ENCODE data around the gene TSHZ2. TPM values are rescaled to one million over a fixed set of nuclear protein-coding genes. Genes with fewer than 3 reads are reported as not detected.

TSHZ2 gene
- total RNA-seq, 1 donor from 2014 or later, result 1.2 TPM

DNA sequence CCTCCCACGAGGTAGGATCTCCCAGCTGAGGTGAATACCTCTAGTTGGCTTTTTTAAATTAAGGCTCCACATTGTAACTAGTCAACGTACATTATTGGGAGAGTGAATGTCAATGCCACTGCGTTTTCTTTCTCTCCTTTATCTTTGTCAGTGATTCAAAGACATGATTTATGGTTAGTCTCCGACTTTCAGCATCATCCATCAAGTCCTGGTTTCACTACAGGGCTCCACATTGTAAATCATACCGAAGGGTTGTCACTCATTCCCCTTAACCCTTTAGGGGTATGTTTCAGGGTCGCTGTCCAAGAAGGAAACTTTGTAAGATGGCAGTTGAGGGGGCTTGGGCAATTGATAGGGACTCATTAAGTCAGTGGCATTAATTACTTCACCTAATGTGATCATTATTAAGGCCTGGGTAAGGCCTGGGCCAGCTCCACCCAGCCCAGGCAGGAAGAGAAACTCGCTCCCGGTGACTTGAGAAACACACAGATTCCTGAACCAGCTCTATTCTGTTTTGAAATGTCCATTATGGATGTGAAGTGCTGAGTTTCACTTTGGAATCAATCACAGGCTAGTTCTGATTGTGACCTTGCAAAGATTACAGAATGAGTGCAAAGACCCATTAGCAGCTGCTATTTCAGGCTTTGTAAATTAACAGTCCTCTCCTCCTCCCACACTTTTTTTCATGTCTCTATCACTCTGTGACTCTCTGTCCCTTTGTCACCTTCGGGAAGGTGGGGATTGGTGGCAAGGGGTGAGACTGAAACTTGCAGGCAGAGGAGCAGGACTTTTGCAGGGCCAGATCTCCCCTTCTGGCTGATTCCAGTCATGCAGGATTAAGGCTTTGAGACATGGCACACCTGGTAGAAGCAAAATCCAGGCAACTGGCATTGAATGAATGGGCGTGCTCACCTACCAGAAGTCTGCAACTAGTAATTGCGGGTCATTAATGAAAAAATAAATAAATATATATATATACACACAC, 222.4 kb downstream of the TSHZ2 start:
- Histone ChIP-seq H3K9me3 (ENCODE audit: insufficient read depth, low read depth, low read length) (no peaks in the 10 kb centered on the region), H3K79me2 (ENCODE audit: insufficient read depth, low read length) (no peaks in the 10 kb centered on the region), H3K4me3 (ENCODE audit: insufficient read depth, low read depth, low read length) (no peak overlapping the region), H4K20me1 (ENCODE audit: insufficient read depth, low read length) (no peaks in the 10 kb centered on the region), H3K27ac (ENCODE audit: low read depth, low read length) (no peak overlapping the region), H3K27me3 (ENCODE audit: insufficient read depth, low read length) (no peaks in the 10 kb centered on the region), H3K4me1 (ENCODE audit: insufficient read depth, low read length) (no peaks in the 10 kb centered on the region), H3K36me3 (ENCODE audit: insufficient read depth, low read length) (no peaks in the 10 kb centered on the region), H3K4me2 (ENCODE audit: low read length) (no peak overlapping the region), H3K9ac (ENCODE audit: low read length) (no peak overlapping the region), H2AFZ (ENCODE audit: low read depth, low read length) (no peak overlapping the region)
- H3K27ac Mint-ChIP-seq (ENCODE audit: unreplicated experiment), result no peak overlapping the region
- peaks cover 7% of the 10 kb centered on the region for H3K27me3 Mint-ChIP-seq (ENCODE audit: low read depth, unreplicated experiment)
- no peak overlapping the region for H3K4me3 Mint-ChIP-seq (ENCODE audit: unreplicated experiment)
- no peaks in the 10 kb centered on the region for H3K9me3 Mint-ChIP-seq (ENCODE audit: unreplicated experiment)
- H3K36me3 Mint-ChIP-seq (ENCODE audit: low read depth, unreplicated experiment), result no peaks in the 10 kb centered on the region
- FAIRE-seq (no peak), DNase-seq (ENCODE audit: low read depth) (no peak)
- H3K4me1 Mint-ChIP-seq (ENCODE audit: low read depth, unreplicated experiment), result no peaks in the 10 kb centered on the region
- TF ChIP-seq, protein P1, sequence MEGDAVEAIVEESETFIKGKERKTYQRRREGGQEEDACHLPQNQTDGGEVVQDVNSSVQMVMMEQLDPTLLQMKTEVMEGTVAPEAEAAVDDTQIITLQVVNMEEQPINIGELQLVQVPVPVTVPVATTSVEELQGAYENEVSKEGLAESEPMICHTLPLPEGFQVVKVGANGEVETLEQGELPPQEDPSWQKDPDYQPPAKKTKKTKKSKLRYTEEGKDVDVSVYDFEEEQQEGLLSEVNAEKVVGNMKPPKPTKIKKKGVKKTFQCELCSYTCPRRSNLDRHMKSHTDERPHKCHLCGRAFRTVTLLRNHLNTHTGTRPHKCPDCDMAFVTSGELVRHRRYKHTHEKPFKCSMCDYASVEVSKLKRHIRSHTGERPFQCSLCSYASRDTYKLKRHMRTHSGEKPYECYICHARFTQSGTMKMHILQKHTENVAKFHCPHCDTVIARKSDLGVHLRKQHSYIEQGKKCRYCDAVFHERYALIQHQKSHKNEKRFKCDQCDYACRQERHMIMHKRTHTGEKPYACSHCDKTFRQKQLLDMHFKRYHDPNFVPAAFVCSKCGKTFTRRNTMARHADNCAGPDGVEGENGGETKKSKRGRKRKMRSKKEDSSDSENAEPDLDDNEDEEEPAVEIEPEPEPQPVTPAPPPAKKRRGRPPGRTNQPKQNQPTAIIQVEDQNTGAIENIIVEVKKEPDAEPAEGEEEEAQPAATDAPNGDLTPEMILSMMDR (IDR thresholded peaks at IDR 0.05; ENCODE audit: insufficient read depth, low read depth, low read length), result no peak
- TF ChIP-seq EZH2 (IDR thresholded peaks at IDR 0.05; ENCODE audit: insufficient read depth, low read length), result no peak

DNA sequence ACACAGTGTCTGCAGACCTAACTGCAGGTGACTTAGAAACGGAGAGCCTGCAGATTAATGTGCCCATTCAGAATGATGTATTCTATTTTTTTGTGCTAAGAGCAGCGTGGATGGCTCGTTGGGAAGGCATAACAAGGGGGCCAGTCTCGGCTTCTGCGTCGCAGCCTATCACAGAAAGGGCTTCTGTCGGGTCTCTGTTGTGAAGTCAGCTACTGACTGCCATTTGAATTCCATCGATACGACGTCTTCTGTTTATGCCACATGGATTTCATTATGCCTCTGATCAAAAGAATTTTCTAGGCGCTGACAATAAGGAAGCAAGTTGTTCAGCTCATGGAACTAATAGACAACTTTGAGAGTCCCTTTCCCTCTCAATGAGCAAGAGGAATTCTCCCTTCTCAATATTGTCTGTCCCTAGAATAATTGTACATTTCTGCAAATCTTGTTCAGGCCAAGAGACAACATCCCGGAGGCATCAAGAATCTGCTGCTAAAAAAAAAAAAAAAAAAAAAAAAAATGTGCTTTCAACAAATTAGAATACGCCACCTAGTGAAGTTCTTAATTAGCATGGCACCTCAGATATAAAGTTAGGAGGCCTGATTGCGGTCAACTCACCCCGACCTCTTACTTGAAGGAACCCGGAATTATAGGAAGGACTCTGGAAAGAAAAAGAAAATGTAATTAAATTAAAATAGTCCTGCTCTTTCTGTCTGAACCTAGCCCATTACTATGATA, 223.9 kb downstream of the TSHZ2 start:
- Mint-ChIP-seq H3K4me1 (ENCODE audit: low read depth, unreplicated experiment) (no peaks in the 10 kb centered on the region), H3K27me3 (ENCODE audit: low read depth, unreplicated experiment) (peaks cover 7% of the 10 kb centered on the region), H3K27ac (ENCODE audit: unreplicated experiment) (no peak overlapping the region), H3K9me3 (ENCODE audit: unreplicated experiment) (no peaks in the 10 kb centered on the region), H3K4me3 (ENCODE audit: unreplicated experiment) (no peak overlapping the region), H3K36me3 (ENCODE audit: low read depth, unreplicated experiment) (no peaks in the 10 kb centered on the region)
- peak; percentile 31 for DNase-seq (ENCODE audit: low read depth)
- no peak overlapping the region for H3K4me3 ChIP-seq (ENCODE audit: insufficient read depth, low read depth, low read length)
- H3K27me3 ChIP-seq (ENCODE audit: insufficient read depth, low read length), result no peaks in the 10 kb centered on the region
- H3K36me3 ChIP-seq (ENCODE audit: insufficient read depth, low read length), result no peaks in the 10 kb centered on the region
- peak overlapping the region; percentile 18 for H2AFZ ChIP-seq (ENCODE audit: low read depth, low read length)
- no peak overlapping the region for H3K9ac ChIP-seq (ENCODE audit: low read length)
- TF ChIP-seq EZH2 (IDR thresholded peaks at IDR 0.05; ENCODE audit: insufficient read depth, low read length), result no peak
- TF ChIP-seq, protein P1 (IDR thresholded peaks at IDR 0.05; ENCODE audit: insufficient read depth, low read depth, low read length), result no peak
- H3K79me2 ChIP-seq (ENCODE audit: insufficient read depth, low read length), result no peaks in the 10 kb centered on the region
- no peak overlapping the region for H3K27ac ChIP-seq (ENCODE audit: low read depth, low read length)
- H4K20me1 ChIP-seq (ENCODE audit: insufficient read depth, low read length), result no peaks in the 10 kb centered on the region
- no peaks in the 10 kb centered on the region for H3K4me1 ChIP-seq (ENCODE audit: insufficient read depth, low read length)
- FAIRE-seq, result no peak
- no peak overlapping the region for H3K4me2 ChIP-seq (ENCODE audit: low read length)
- H3K9me3 ChIP-seq (ENCODE audit: insufficient read depth, low read depth, low read length), result no peaks in the 10 kb centered on the region

Data from astrocyte (in vitro differentiated cells and primary cell).